ENCODE results near the gene SUOX.

- TF ChIP-seq POLR2A (IDR thresholded peaks at IDR 0.05; ENCODE audit: low read length) (no peak), GATA1 (IDR thresholded peaks at IDR 0.05; ENCODE audit: low read depth, low read length) (no peak)
Observed at GRCh38 chr12:56013482-56013881, 16.4 kb downstream of the SUOX start.

Data from erythroblast (primary cell).